ENCODE measurements around the gene SAAL1.

GRCh38 chr11:18144243-18144642 lies 38.4 kb upstream of the SAAL1 start:
- TF ChIP-seq CTCF (optimal IDR thresholded peaks at IDR 0.05 in 1 of 3, IDR thresholded peaks at IDR 0.05 in 1 of 3, conservative IDR thresholded peaks at IDR 0.05 in 1 of 3; ENCODE audit: extremely low read depth in 1 of 3, insufficient read depth in 2 of 3, low read length in 3 of 3) (no peak), EZH2 (IDR thresholded peaks at IDR 0.05; ENCODE audit: low read length) (no peak)

Measured in keratinocyte (primary cell).